WTC11 (cell line): ENCODE measurements around the gene TCF12. TPM values are rescaled to one million over a fixed set of nuclear protein-coding genes. Genes with fewer than 3 reads are reported as not detected.
A peak's percentile ranks its signal among the peaks of the same experiment; 100 is the strongest.

Experiments used
- ATAC-seq: fragments of 200-7000 bp; cut with Tn5 transposase; 2 replicates; pipeline ENCODE4 v1.10.0; 2021; ENCODE audit warnings: mild to moderate bottlenecking, moderate library complexity
- CTCF ChIA-PET: fragments of 300-600 bp; sonication (Branson Sonifier 250); formaldehyde crosslinking; loops from one replicate; lab custom pipeline; 2021; ENCODE audit warnings: antibody characterized with exemption; lab: Charles Lee
- POLR2A ChIA-PET: fragments of 350-600 bp; sonication (Branson Sonifier 250); formaldehyde crosslinking; loops from one replicate; lab custom pipeline; 2021; ENCODE audit warnings: antibody characterized with exemption; lab: Charles Lee
- DNase-seq: peaks from one replicate; pipeline ENCODE4 v3.0.0; 2021; ENCODE audit warnings: low spot score
- H3K27ac Mint-ChIP-seq: 2 replicates; pipeline ENCODE4 v1.8.0; 2021; ENCODE audit warnings: mixed read lengths
- H3K27me3 Mint-ChIP-seq: 2 replicates; pipeline ENCODE4 v1.8.0; 2021; ENCODE audit warnings: low read depth, mild to moderate bottlenecking, moderate library complexity, mixed read lengths
- H3K36me3 Mint-ChIP-seq: 2 replicates; pipeline ENCODE4 v1.8.0; 2021; ENCODE audit warnings: mixed read lengths
- H3K4me1 Mint-ChIP-seq: 2 replicates; pipeline ENCODE4 v1.8.0; 2022; ENCODE audit warnings: mixed read lengths
- H3K4me3 Mint-ChIP-seq: 2 replicates; pipeline ENCODE4 v1.8.0; 2021; ENCODE audit warnings: mild to moderate bottlenecking, moderate library complexity, mixed read lengths
- H3K9me3 Mint-ChIP-seq: 2 replicates; pipeline ENCODE4 v1.8.0; 2021; ENCODE audit warnings: mixed read lengths
- FOXJ3 ChIP-seq: sonication (generic); formaldehyde crosslinking; IDR thresholded peaks from 2 replicates; pipeline ENCODE4 v1.9.0; 2021; ENCODE audit warnings: missing genetic modification reagents, mild to moderate bottlenecking, borderline replicate concordance
- HMGA2 ChIP-seq: fragments of 250-450 bp; sonication (Bioruptor Pico); IDR thresholded peaks from 2 replicates; pipeline ENCODE4 v1.4.0; 2021; ENCODE audit warnings: mild to moderate bottlenecking, moderate library complexity
- IRF1 ChIP-seq: sonication (generic); formaldehyde crosslinking; IDR thresholded peaks from 2 replicates; pipeline ENCODE4 v1.8.0; 2023; ENCODE audit warnings: missing genetic modification reagents
- MXD4 ChIP-seq: fragments of 250-450 bp; sonication (Bioruptor Pico); IDR thresholded peaks from 2 replicates; pipeline ENCODE4 v1.8.0; 2021; ENCODE audit warnings: mild to moderate bottlenecking, moderate library complexity, borderline replicate concordance
- OVOL2 ChIP-seq: fragments of 250-450 bp; sonication (Bioruptor Pico); IDR thresholded peaks from 2 replicates; pipeline ENCODE4 v1.9.0; 2021; ENCODE audit warnings: mild to moderate bottlenecking, borderline replicate concordance
- RORB ChIP-seq: fragments of 250-450 bp; sonication (Bioruptor Pico); IDR thresholded peaks from 2 replicates; pipeline ENCODE4 v1.9.0; 2021; ENCODE audit warnings: mild to moderate bottlenecking
- SMAD3 ChIP-seq: sonication (generic); formaldehyde crosslinking; IDR thresholded peaks from 2 replicates; pipeline ENCODE4 v1.8.0; 2022; ENCODE audit warnings: missing genetic modification reagents, mild to moderate bottlenecking, borderline replicate concordance
- ZNF219 ChIP-seq: sonication (generic); formaldehyde crosslinking; IDR thresholded peaks from 2 replicates; pipeline ENCODE4 v1.8.0; 2023; ENCODE audit warnings: missing genetic modification reagents, mild to moderate bottlenecking, borderline replicate concordance
- total RNA-seq: library from RNA; stranded (reverse); gene quantifications from 3 replicates; pipeline ENCODE4 v1.2.3, GENCODE V29; 2021
- TF ChIP-seq, protein P1 (sequence below): sonication (generic); formaldehyde crosslinking; IDR thresholded peaks from 2 replicates; pipeline ENCODE4 v1.8.1; 2023; ENCODE audit warnings: mild to moderate bottlenecking, missing genetic modification reagents, borderline replicate concordance
- TF ChIP-seq, protein P2 (sequence below): sonication (generic); formaldehyde crosslinking; IDR thresholded peaks from 2 replicates; pipeline ENCODE4 v1.8.0; 2022; ENCODE audit warnings: mild to moderate bottlenecking, missing genetic modification reagents
- TF ChIP-seq, protein P3 (sequence below): sonication (generic); formaldehyde crosslinking; IDR thresholded peaks from 2 replicates; pipeline ENCODE4 v1.8.0; 2022; ENCODE audit warnings: missing genetic modification reagents
- TF ChIP-seq, protein P4 (sequence below): sonication (generic); formaldehyde crosslinking; IDR thresholded peaks from 2 replicates; pipeline ENCODE4 v1.8.1; 2022; ENCODE audit warnings: mild to moderate bottlenecking, moderate library complexity, missing genetic modification reagents
- TF ChIP-seq, protein P5 (sequence below): sonication (generic); formaldehyde crosslinking; IDR thresholded peaks from 2 replicates; pipeline ENCODE4 v1.8.0; 2022; ENCODE audit warnings: mild to moderate bottlenecking, missing genetic modification reagents
- TF ChIP-seq, protein P6 (sequence below): sonication (generic); formaldehyde crosslinking; IDR thresholded peaks from 2 replicates; pipeline ENCODE4 v1.8.1; 2022; ENCODE audit warnings: low read depth, missing genetic modification reagents, borderline replicate concordance

The TCF12 gene
- total RNA-seq, 1 experiment from 2014 or later, result 73.2 TPM

- Mint-ChIP-seq H3K36me3 (peaks cover 9% of the 10 kb centered on the region), H3K4me1 (peaks cover 5% of the 10 kb centered on the region), H3K27ac (peak overlapping the region; percentile 52; the same call in 1 of the 2 replicates), H3K27me3 (no peaks in the 10 kb centered on the region), H3K9me3 (peaks cover 11% of the 10 kb centered on the region), H3K4me3 (no peak overlapping the region)
- ATAC-seq (no peak), DNase-seq (no peak)
- TF ChIP-seq, protein P1, sequence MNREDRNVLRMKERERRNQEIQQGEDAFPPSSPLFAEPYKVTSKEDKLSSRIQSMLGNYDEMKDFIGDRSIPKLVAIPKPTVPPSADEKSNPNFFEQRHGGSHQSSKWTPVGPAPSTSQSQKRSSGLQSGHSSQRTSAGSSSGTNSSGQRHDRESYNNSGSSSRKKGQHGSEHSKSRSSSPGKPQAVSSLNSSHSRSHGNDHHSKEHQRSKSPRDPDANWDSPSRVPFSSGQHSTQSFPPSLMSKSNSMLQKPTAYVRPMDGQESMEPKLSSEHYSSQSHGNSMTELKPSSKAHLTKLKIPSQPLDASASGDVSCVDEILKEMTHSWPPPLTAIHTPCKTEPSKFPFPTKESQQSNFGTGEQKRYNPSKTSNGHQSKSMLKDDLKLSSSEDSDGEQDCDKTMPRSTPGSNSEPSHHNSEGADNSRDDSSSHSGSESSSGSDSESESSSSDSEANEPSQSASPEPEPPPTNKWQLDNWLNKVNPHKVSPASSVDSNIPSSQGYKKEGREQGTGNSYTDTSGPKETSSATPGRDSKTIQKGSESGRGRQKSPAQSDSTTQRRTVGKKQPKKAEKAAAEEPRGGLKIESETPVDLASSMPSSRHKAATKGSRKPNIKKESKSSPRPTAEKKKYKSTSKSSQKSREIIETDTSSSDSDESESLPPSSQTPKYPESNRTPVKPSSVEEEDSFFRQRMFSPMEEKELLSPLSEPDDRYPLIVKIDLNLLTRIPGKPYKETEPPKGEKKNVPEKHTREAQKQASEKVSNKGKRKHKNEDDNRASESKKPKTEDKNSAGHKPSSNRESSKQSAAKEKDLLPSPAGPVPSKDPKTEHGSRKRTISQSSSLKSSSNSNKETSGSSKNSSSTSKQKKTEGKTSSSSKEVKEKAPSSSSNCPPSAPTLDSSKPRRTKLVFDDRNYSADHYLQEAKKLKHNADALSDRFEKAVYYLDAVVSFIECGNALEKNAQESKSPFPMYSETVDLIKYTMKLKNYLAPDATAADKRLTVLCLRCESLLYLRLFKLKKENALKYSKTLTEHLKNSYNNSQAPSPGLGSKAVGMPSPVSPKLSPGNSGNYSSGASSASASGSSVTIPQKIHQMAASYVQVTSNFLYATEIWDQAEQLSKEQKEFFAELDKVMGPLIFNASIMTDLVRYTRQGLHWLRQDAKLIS, result no peak
- TF ChIP-seq, protein P2, sequence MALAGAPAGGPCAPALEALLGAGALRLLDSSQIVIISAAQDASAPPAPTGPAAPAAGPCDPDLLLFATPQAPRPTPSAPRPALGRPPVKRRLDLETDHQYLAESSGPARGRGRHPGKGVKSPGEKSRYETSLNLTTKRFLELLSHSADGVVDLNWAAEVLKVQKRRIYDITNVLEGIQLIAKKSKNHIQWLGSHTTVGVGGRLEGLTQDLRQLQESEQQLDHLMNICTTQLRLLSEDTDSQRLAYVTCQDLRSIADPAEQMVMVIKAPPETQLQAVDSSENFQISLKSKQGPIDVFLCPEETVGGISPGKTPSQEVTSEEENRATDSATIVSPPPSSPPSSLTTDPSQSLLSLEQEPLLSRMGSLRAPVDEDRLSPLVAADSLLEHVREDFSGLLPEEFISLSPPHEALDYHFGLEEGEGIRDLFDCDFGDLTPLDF, result no peak
- no peak for TF ChIP-seq ZNF219 (CRISPR knock-in tag)
- no peak for TF ChIP-seq RORB
- ChIA-PET POLR2A (interaction anchor here (0.6 kb wide), 1 partner anchor 146 kb away, joined by 4 read pairs; no protein-coding TSS in a partner anchor), CTCF (interaction anchor here (0.6 kb wide), 1 partner anchor 116 kb away, joined by 3 read pairs; no protein-coding TSS in a partner anchor)
Measured at GRCh38 chr15:56996093-56996492, 77.6 kb downstream of the TCF12 start.

DNA sequence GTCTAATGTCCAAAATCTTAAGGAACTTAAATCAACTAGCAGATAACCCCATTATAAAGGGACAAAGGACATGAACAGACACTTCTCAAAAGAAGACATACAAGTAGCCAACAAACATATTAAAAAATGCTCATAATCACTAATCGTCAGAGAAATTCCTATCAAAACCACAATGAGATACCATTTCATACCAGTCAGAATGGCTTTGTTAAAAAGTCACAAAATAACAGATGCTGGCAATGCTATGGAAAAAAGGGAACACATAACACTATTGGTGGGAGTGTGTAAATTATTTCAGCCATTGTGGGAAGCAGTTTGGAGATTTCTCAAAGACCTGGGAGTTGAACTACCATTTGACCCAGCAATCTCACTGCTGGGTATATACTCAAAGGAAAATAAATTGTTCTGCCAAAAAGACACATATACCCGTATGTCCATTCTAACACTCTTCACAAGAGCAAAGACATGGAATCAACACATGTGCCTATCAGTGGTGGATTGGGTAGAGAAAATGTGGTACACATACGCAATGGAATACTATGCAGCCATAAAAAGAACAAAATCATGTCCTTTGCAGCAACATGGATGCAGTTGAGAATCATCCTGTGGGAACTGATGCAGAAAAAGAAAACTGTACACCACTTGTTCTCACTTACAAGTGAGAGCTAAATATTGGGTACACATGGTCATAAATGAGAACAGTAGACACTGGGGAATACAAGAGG is 78.5 kb downstream of the TCF12 start:
- peaks cover 5% of the 10 kb centered on the region for H3K4me1 Mint-ChIP-seq
- H3K9me3 Mint-ChIP-seq, result peaks cover 11% of the 10 kb centered on the region
- no peak overlapping the region for H3K4me3 Mint-ChIP-seq
- POLR2A ChIA-PET, result no interaction called here
- CTCF ChIA-PET, result interaction anchor here (0.6 kb wide), 1 partner anchor 115 kb away, joined by 3 read pairs; no protein-coding TSS in a partner anchor
- H3K27ac Mint-ChIP-seq, result no peak overlapping the region
- TF ChIP-seq MXD4 (CRISPR knock-in tag) (no peak), IRF1 (CRISPR knock-in tag) (no peak), SMAD3 (CRISPR knock-in tag) (no peak), OVOL2 (CRISPR knock-in tag) (no peak), ZNF219 (CRISPR knock-in tag) (no peak), FOXJ3 (no peak), HMGA2 (CRISPR knock-in tag) (no peak)
- TF ChIP-seq, protein P3, sequence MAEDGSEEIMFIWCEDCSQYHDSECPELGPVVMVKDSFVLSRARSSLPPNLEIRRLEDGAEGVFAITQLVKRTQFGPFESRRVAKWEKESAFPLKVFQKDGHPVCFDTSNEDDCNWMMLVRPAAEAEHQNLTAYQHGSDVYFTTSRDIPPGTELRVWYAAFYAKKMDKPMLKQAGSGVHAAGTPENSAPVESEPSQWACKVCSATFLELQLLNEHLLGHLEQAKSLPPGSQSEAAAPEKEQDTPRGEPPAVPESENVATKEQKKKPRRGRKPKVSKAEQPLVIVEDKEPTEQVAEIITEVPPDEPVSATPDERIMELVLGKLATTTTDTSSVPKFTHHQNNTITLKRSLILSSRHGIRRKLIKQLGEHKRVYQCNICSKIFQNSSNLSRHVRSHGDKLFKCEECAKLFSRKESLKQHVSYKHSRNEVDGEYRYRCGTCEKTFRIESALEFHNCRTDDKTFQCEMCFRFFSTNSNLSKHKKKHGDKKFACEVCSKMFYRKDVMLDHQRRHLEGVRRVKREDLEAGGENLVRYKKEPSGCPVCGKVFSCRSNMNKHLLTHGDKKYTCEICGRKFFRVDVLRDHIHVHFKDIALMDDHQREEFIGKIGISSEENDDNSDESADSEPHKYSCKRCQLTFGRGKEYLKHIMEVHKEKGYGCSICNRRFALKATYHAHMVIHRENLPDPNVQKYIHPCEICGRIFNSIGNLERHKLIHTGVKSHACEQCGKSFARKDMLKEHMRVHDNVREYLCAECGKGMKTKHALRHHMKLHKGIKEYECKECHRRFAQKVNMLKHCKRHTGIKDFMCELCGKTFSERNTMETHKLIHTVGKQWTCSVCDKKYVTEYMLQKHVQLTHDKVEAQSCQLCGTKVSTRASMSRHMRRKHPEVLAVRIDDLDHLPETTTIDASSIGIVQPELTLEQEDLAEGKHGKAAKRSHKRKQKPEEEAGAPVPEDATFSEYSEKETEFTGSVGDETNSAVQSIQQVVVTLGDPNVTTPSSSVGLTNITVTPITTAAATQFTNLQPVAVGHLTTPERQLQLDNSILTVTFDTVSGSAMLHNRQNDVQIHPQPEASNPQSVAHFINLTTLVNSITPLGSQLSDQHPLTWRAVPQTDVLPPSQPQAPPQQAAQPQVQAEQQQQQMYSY (CRISPR knock-in tag), result no peak
- TF ChIP-seq, protein P4, sequence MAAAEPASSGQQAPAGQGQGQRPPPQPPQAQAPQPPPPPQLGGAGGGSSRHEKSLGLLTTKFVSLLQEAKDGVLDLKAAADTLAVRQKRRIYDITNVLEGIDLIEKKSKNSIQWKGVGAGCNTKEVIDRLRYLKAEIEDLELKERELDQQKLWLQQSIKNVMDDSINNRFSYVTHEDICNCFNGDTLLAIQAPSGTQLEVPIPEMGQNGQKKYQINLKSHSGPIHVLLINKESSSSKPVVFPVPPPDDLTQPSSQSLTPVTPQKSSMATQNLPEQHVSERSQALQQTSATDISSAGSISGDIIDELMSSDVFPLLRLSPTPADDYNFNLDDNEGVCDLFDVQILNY (CRISPR knock-in tag), result no peak
- TF ChIP-seq, protein P5, sequence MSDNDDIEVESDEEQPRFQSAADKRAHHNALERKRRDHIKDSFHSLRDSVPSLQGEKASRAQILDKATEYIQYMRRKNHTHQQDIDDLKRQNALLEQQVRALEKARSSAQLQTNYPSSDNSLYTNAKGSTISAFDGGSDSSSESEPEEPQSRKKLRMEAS (CRISPR knock-in tag), result no peak
- TF ChIP-seq, protein P6, sequence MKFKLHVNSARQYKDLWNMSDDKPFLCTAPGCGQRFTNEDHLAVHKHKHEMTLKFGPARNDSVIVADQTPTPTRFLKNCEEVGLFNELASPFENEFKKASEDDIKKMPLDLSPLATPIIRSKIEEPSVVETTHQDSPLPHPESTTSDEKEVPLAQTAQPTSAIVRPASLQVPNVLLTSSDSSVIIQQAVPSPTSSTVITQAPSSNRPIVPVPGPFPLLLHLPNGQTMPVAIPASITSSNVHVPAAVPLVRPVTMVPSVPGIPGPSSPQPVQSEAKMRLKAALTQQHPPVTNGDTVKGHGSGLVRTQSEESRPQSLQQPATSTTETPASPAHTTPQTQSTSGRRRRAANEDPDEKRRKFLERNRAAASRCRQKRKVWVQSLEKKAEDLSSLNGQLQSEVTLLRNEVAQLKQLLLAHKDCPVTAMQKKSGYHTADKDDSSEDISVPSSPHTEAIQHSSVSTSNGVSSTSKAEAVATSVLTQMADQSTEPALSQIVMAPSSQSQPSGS, result no peak
- no peaks in the 10 kb centered on the region for H3K27me3 Mint-ChIP-seq
- ATAC-seq, result no peak
- peaks cover 9% of the 10 kb centered on the region for H3K36me3 Mint-ChIP-seq
- no peak for DNase-seq
